HG03571 (cell line): Measurements from ENCODE around the gene CDC27.
"Not testable (repeated sequence)": the region's sequence is repeated elsewhere in the genome, so short reads cannot be mapped to it uniquely, and the experiment has no call there.

Experiments
- ATAC-seq: cut with Tn5 transposase; IDR thresholded peaks from one replicate; pipeline ENCODE4 v1.9.1; 2021; ENCODE audit not compliant: unreplicated experiment

CDC27 gene

DNA sequence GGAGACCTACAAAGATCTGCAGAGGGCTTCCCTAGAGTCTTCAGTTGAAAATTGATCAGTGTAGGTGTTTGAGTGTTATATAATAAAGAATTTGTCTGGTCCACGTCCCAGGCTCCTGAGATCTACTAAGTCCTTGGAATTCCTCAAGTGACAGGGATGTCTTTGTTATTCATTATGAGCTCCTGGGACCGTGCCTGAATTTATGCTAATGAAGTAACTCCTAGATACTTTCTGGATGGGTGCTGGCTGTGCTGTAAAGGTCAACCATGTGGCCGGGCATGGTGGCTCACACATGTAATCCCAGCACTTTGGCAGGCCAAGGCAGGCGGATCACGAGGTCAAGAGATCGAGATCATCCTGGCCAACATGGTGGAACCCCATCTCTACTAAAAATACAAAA is 43.7 kb downstream of the CDC27 start:
- ATAC-seq: no peak

DNA sequence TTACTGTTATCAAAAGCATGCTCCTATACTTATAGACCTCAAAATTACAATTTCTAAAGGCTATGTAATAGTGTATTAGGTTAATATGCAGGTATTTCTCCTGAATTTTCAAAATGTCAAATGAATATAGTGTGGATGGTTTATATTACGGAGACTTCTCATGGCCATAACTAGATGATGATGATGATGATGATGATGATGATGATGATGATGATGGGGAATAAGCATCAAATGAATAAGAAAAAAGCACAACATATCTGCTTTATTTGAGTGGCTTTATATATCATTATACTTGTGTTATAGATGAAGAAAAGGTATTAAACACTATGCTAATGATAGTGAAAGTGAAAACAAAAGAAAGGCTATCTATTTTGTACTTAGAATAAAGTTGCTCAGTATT is 53.9 kb downstream of the CDC27 start:
- no peak for ATAC-seq

- ATAC-seq: not testable (repeated sequence)
These were observed 54.7 kb downstream of the CDC27 start for GRCh38 chr17:47134354-47134753.

DNA sequence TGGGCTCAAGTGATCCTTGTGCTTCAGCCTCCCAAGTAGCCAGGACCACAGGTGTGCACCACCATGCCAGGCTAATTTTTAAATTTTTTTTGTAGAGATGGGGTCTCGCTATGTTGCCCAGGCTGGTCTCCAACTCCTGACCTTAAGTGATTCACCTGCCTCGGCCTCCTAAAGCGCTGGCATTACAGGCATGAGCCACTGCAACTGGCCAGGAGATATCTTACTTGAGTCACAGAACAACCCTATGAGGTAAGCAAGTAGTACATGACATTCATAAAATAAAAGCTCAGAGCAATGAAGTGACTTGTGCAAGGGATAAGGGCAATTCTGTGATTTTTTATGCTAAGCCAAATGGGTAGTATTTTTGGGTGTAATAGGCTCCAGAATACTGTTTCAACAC is 57.3 kb downstream of the CDC27 start:
- ATAC-seq: no peak

- ATAC-seq: not testable (repeated sequence)
These were observed 62.3 kb downstream of the CDC27 start for GRCh38 chr17:47126835-47127234.

DNA sequence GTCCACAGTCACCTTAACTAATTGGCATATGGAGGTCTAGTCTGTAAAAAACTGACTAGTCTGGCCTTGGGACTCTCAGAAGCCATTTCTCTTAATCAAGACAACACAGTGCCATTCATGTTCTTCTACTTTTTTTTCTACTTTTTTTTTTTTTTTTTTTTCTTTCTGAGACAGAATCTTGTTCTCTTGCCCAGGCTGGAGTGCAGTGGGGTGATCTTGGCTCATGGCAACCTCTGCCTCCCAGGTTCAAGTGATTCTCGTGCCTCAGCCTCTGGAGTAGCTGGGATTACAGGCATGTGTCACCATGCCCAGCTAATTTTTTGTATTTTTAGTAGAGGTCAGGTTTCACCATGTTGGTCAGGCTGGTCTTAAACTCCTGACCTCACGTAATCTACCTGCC is 65.8 kb downstream of the CDC27 start:
- ATAC-seq: not testable (repeated sequence)

GRCh38 chr17:47120521-47121095 is 68.5 kb downstream of the CDC27 start:
- ATAC-seq: no peak

DNA sequence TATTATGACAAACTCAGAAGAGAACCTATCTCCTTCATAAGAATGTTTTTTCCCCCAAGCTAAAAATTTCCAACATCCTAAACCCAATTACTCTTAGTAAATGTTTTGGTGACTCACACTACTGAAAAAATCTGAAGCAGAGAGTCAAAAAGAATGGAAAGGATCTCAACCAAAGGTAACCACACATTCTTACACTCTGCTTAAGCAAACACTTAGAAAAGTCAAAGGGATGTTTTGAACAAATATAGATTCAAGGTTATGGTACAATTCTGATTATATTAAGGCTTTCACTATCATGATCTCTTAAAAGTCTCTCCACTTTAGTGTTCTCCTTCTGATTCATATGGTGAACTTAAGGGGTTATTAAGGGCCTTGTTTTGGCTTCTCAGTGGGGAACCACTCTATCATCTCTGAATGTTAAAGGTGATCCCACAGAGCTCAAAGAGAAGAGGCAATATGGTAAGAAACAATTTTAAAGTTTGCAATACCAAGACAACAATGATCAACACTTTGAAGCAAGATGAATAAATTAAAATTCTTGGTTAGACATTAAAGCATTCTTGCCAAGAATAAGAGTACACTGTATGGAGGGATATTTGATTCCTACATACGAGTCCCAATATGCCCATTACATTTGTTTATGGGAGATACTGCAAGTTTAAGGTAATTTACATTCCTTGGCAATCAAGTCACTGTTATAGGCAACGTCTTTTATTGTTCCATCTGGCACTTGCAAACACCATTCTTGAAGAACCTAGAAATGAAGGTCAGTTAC is 69.2 kb downstream of the CDC27 start:
- no peak for ATAC-seq

DNA sequence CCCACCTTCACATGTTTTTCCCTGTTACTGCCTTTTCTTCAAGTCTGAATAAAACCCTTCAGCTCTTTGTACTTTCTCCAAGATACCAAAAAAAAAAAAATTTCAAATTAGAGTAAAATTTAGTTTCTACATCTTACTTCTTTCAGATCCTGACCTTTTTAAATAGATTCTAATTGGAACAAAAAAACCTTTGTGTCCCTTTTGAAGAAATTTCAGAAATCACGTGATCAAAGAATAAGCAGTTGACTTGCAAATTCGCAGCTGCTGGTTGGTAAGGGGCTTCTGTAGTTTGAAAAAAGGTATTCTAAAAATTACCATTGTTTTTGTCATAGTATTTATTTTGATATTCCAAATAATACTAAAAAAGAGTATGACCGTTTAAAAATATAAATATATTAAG is 71.7 kb downstream of the CDC27 start:
- no peak for ATAC-seq

DNA sequence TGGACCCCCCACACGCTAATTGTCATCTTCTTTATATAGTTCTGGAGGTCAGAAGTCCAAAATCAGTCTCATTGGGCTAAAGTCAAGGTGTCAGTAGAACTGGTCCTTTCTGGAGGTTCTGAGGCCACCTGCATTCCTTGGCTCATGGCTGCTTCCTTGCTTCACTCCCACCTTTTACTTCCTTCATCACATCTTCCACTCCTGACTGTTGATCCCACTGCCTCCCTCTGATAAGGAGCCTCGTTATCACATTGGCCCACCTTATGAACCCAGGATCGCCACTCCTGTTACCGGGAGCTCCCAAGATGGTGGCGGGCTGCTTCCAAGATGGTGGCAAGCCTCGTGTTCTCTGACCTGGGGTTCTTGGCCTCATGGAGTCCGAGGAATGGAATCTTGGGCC is 83.0 kb downstream of the CDC27 start:
- no peak for ATAC-seq

- ATAC-seq: not testable (repeated sequence)
These were observed 83.8 kb downstream of the CDC27 start for GRCh38 chr17:47105246-47105645.

GRCh38 chr17:47102914-47103313 is 86.2 kb downstream of the CDC27 start:
- ATAC-seq: no peak

GRCh38 chr17:47099987-47100711 is 88.9 kb downstream of the CDC27 start:
- ATAC-seq: peak; percentile 92

- peak; percentile 31 for ATAC-seq
These were observed 89.6 kb downstream of the CDC27 start for GRCh38 chr17:47099451-47099986.

DNA sequence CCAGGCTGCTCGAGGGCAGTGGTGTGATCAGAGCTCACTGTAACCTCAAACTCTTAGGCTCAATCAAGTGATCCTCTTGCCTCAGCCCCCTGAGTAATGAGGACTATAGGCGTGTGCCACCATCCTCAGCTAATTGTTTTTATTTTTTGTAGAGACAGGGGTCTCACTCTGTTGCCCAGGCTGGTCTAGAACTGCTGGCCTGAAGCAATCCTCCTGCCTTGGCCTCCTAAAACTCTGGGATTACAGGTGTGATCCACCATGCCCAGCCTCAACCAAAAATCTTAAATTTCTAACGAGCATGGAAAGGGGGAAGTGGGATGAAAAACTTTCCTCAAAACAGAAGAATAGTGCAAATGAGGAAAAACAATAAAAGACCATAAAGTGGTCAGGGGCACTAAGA is 92.8 kb downstream of the CDC27 start:
- no peak for ATAC-seq

DNA sequence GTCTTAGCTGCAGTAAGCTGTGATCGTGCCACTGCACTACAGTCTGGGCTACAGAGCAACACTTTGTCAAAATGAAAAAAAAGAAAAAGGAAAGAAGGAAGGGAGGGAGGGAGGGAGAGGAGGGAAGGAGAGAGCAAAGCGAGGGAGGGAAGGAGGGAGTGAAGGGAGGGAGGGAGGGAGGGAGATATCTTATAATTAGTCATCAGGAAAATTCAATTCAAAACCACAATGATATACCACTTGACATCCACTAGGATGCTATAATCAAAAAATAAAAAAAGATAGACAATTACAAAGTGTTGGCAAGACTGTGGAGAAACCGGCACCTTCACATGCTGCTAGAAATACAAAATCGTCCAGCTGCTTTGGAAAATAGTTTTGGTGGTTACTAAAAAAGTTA is 93.8 kb downstream of the CDC27 start:
- ATAC-seq: no peak

DNA sequence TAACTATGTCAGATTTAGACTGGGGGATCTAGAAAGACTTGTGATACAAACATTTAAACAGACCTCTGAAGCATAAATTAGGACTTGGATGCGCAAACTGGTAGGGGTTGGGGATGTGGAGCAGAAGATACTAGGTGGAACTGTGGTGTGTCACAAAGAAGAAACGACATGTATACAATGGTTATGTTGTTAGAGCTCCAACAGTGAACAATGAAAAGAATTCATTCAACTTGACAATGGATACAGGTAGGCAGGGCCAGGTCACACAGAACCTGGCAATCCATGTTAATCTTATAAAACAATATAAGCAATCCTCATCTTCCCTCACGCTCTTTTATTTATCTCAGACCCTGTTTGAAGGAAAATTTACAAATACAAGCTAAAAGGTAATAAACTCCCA is 102.0 kb downstream of the CDC27 start:
- no peak for ATAC-seq

DNA sequence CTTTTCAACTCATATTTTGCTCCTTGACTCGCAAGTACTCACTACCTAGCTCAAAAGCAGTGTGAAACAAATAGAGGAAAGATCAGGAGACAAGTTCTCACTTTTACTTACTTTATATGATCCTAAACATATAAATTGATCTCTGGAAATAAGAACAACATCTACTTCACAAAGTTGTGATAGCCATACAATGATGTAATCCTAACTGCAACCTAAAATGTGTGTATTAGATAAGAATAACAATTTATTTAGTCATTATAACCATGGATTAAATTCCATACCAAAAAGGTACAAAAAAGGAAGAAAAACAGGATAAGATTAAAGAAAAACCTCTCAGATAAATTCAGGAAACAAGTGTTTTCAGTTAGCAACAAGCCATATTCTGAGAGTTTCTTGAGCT is 103.4 kb downstream of the CDC27 start:
- ATAC-seq: no peak

GRCh38 chr17:47078801-47079200 is 110.3 kb downstream of the CDC27 start:
- ATAC-seq: no peak

DNA sequence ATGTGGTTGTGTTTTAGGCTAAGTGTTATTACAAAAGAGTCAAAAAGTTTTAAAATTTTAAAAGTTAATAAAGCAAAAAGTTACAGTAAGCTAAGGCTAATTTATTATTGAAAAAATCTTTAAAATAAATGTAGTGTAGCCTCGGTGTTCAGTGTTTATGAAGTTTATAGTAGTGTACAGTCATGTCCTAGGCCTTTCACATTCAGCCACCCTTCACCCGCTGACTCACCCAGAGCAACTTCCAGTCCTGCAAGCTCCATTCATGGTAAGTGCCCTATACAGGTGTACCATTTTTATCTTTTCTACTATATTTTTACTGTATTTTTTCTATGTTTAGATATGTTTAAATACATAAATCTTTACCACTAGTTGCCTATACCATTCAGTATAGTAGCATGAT is 111.5 kb downstream of the CDC27 start:
- ATAC-seq: no peak

DNA sequence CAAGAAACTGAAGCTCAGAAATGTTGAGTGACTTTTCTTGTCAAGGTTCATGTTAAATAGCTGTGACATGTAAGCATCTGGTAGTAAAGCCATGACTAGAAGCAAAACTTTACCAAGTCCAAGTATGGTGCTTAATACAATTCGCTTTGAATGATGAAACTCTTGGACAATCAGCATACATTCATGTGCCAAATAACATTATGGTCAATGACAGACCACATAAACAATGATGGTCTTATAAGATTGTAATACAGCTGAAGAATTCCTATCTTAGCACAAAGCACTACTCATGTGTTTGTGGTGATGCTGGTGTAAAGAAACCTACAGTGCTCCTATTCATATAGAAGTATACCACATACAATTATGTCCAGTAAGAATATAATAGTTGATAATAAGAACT is 112.9 kb downstream of the CDC27 start:
- ATAC-seq: no peak

GRCh38 chr17:47074361-47074760 is 114.7 kb downstream of the CDC27 start:
- not testable (repeated sequence) for ATAC-seq
